Endothelial cell of umbilical vein (primary cell): ENCODE data around the gene DACH2. TPM values are rescaled to one million over a fixed set of nuclear protein-coding genes. Genes with fewer than 3 reads are reported as not detected.

Source experiments
- BruUV-seq: library from RNA; stranded (reverse); fragments of 400-500 nt; replicated peaks from 2 replicates; lab custom pipeline; 2021; lab: Mats Ljungman, UMichigan
- CTCF ChIA-PET: fragments of 300-600, 350-600 bp; sonication (Branson Sonifier 250); formaldehyde crosslinking; loops from one replicate; lab custom pipeline; 2021; ENCODE audit warnings: antibody characterized with exemption, inconsistent platforms; lab: Charles Lee
- POLR2A ChIA-PET: fragments of 300-600, 350-600 bp; sonication (Branson Sonifier 250); formaldehyde crosslinking; loops from one replicate; lab custom pipeline; 2021; ENCODE audit warnings: antibody characterized with exemption, inconsistent platforms; lab: Charles Lee
- DNase-seq: peaks from one replicate; pipeline ENCODE4 v3.0.0-alpha.2; 2011; ENCODE audit warnings: low read depth, low spot score
- FAIRE-seq: peaks from 2 replicates; lab custom pipeline; 2011; peaks lifted over from hg19 to GRCh38; lab: Jason Lieb, UNC
- H2AFZ ChIP-seq: 2 replicates; pipeline ENCODE4 v1.6.0; 2012; ENCODE audit warnings: low read depth, low read length, control low read depth, inconsistent platforms
- H3K27ac ChIP-seq: 2 replicates; pipeline ENCODE4 v1.5.1; 2011; ENCODE audit warnings: low read depth, mild to moderate bottlenecking, control low read depth, low read length, moderate library complexity; ENCODE audit not compliant: insufficient read depth
- H3K27me3 ChIP-seq, 2 experiments: 2 replicates each; pipeline versions ENCODE4 v1.6.0 to v1.6.1; 2011; ENCODE audit warnings: low read length in 2 of 2, mixed read lengths in 1 of 2; ENCODE audit not compliant: control insufficient read depth in 2 of 2, insufficient read depth in 2 of 2
- H3K36me3 ChIP-seq, 2 experiments: 2 replicates in 1 of 2; 3 replicates in 1 of 2; pipeline ENCODE4 v1.5.1; 2011; ENCODE audit warnings: low read length in 2 of 2, mild to moderate bottlenecking in 1 of 2, moderate library complexity in 1 of 2; ENCODE audit not compliant: control insufficient read depth in 2 of 2, insufficient read depth in 2 of 2; ENCODE audit errors: extremely low read depth in 1 of 2
- H3K4me1 ChIP-seq: 3 replicates; pipeline ENCODE4 v1.5.1; 2011; ENCODE audit warnings: mild to moderate bottlenecking, low read length; ENCODE audit not compliant: control insufficient read depth, insufficient read depth; ENCODE audit errors: extremely low read depth
- H3K4me2 ChIP-seq: 2 replicates; pipeline ENCODE4 v1.6.1; 2011; ENCODE audit warnings: low read length, control low read depth, mixed read lengths; ENCODE audit not compliant: insufficient read depth
- H3K4me3 ChIP-seq, 3 experiments: fragments of 200-600 bp in 1 of 3; sonication (generic), shearing (Covaris generic) in 1 of 3; replicated peaks in 1 of 3; 2 replicates each; pipeline ENCODE4 v1.5.1; 2011 to 2016; ENCODE audit warnings: control low read depth in 3 of 3, low read length in 3 of 3, mild to moderate bottlenecking in 2 of 3, inconsistent platforms in 1 of 3, low read depth in 1 of 3, moderate library complexity in 1 of 3; ENCODE audit not compliant: insufficient read depth in 1 of 3
- H3K79me2 ChIP-seq: 2 replicates; pipeline ENCODE4 v1.6.0; 2012; ENCODE audit warnings: low read length, inconsistent platforms; ENCODE audit not compliant: control insufficient read depth, insufficient read depth
- H3K9ac ChIP-seq: replicated peaks from 2 replicates; pipeline ENCODE3; 2011; ENCODE audit warnings: low read length, control low read depth; ENCODE audit not compliant: insufficient read depth; ENCODE audit errors: extremely low read depth
- H3K9me1 ChIP-seq: replicated peaks from 3 replicates; pipeline ENCODE4 v1.6.0; 2011; ENCODE audit warnings: mild to moderate bottlenecking, low read length; ENCODE audit not compliant: control insufficient read depth, insufficient read depth; ENCODE audit errors: extremely low read depth
- H3K9me3 ChIP-seq: replicated peaks from 2 replicates; pipeline ENCODE4 v1.5.1; 2012; ENCODE audit warnings: low read length, inconsistent platforms; ENCODE audit not compliant: control insufficient read depth, insufficient read depth
- H4K20me1 ChIP-seq: replicated peaks from 2 replicates; pipeline ENCODE3; 2011; ENCODE audit warnings: mild to moderate bottlenecking, low read length; ENCODE audit not compliant: control insufficient read depth, insufficient read depth; ENCODE audit errors: extremely low read depth
- GATA2 ChIP-seq: IDR thresholded peaks from 2 replicates; pipeline ENCODE4 v1.7.0; 2011; ENCODE audit warnings: low read depth, mild to moderate bottlenecking, moderate library complexity, mixed read lengths, low read length; ENCODE audit not compliant: insufficient read length, insufficient read depth
- JUN ChIP-seq: IDR thresholded peaks from 2 replicates; pipeline ENCODE4 v1.6.1; 2011; ENCODE audit warnings: borderline replicate concordance, low read depth; ENCODE audit not compliant: insufficient read length, insufficient read depth
- POLR2AphosphoS5 ChIP-seq: IDR thresholded peaks from 2 replicates; pipeline ENCODE4 v1.6.1; 2012; ENCODE audit warnings: low read depth, mild to moderate bottlenecking, control low read depth, low read length, moderate library complexity; ENCODE audit not compliant: insufficient read depth
- dilution Hi-C: fragments of 300-500 bp; cut with MboI; formaldehyde crosslinking; loops from one replicate; pipeline ENCODE4 v1.15.0; 2019; ENCODE audit warnings: low sequenced_read_pairs; ENCODE audit not compliant: extremely low pct_ligation_motif_present
- intact Hi-C: fragments of 100-400 bp; cut with micrococcal nuclease; formaldehyde crosslinking; loops from one replicate; pipeline ENCODE4 v1.10.0; 2022
- polyA plus RNA-seq, 4 experiments: library from polyadenylated mRNA; depleted of rRNA in 3 of 4; stranded (reverse) in 3 of 4; unstranded in 1 of 4; fragments of >200 nt; gene quantifications; 2 replicates each; pipeline versions ENCODE4 v1.2.1 to v1.2.3, GENCODE V29; 2011 to 2012; ENCODE audit warnings: missing spikeins in 1 of 4
- total RNA-seq: library from RNA; stranded (reverse); gene quantifications from 2 replicates; pipeline ENCODE4 v1.2.3, GENCODE V29; 2021

The DACH2 gene
- total and polyA plus RNA-seq, 2 donors (not counting 3 experiments of a cell fraction or from before 2014, with no cell fraction given), result not detected

GRCh38 chrX:86149119-86149518 is 868 bp downstream of the DACH2 start:
- CTCF ChIA-PET, result no interaction called here
- Histone ChIP-seq H2AFZ (no peak overlapping the region), H3K4me3 (no peak overlapping the region), H3K9ac (no peak overlapping the region), H3K4me2 (no peak overlapping the region), H3K4me1 (peaks cover 5% of the 10 kb centered on the region), H3K79me2 (no peaks in the 10 kb centered on the region), H3K9me3 (no peaks in the 10 kb centered on the region), H3K27me3 (peaks cover 9 to 12% of the 10 kb centered on the region in 2 experiments), H4K20me1 (no peaks in the 10 kb centered on the region), H3K9me1 (no peaks in the 10 kb centered on the region), H3K27ac (no peak overlapping the region), H3K36me3 (no peaks in the 10 kb centered on the region)
- POLR2A ChIA-PET, result no interaction called here
- FAIRE-seq, result no peak
- TF ChIP-seq JUN (no peak), POLR2AphosphoS5 (no peak)
- no TSS peak for BruUV-seq
- intact Hi-C loops, result no loop called here
- DNase-seq, result no peak
- dilution Hi-C loops, result no loop called here

- Histone ChIP-seq H3K27ac (no peak overlapping the region), H3K4me1 (no peaks in the 10 kb centered on the region), H3K27me3 (peaks cover 3% of the 10 kb centered on the region in 2 experiments), H3K4me3 (no peak overlapping the region), H4K20me1 (no peaks in the 10 kb centered on the region), H3K4me2 (no peak overlapping the region), H3K9ac (no peak overlapping the region), H3K9me3 (no peaks in the 10 kb centered on the region), H3K36me3 (no peaks in the 10 kb centered on the region), H2AFZ (no peak overlapping the region), H3K79me2 (no peaks in the 10 kb centered on the region), H3K9me1 (no peaks in the 10 kb centered on the region)
- intact Hi-C loops (no loop called here), dilution Hi-C loops (no loop called here)
- FAIRE-seq, result no peak
- POLR2A ChIA-PET, result no interaction called here
- CTCF ChIA-PET, result no interaction called here
- no peak for DNase-seq
- TF ChIP-seq JUN (no peak), GATA2 (no peak)
- no TSS peak for BruUV-seq
These were observed 6.3 kb downstream of the DACH2 start for GRCh38 chrX:86154553-86154952.
